GM21515 (cell line): Measurements from ENCODE around the gene EPHA3.

Experiments used
- ATAC-seq: cut with Tn5 transposase; IDR thresholded peaks from one replicate; pipeline ENCODE4 v1.9.1; 2021; ENCODE audit not compliant: unreplicated experiment

The EPHA3 gene

DNA sequence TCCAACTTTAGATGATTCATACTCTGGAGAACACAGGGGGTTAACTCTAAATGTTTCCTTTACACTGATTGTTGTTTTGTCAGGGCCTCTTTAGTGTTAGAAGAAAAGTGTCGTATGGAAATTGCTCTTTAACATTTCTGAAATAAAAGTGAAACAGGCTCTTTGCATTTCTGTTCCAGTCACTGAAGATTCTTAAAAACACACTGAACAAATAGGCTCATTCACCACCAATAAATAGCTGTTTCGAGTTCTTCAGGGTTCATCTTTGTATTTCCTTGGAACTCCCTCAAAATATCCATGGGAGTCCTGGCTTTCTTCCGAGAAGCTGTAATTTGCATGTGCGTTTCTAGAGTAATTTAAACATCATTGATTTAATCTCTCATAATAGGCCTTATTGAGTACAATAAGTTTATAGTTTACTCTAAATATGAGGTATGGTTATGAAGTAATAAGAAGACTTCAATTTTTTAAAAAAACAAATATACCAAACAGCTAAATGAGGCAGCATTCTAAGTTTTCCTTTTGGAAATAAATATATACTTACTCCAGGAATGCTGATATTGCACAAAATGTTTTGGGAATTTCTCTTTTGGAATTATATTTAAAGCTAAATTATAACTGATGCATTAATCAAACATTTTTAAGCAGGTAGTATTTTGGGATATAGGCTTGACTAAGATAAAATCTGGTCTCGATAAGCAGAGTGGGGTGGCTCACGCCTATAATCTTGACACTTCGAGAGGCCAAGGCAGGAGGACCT is 327.4 kb downstream of the EPHA3 start:
- ATAC-seq, result no peak

DNA sequence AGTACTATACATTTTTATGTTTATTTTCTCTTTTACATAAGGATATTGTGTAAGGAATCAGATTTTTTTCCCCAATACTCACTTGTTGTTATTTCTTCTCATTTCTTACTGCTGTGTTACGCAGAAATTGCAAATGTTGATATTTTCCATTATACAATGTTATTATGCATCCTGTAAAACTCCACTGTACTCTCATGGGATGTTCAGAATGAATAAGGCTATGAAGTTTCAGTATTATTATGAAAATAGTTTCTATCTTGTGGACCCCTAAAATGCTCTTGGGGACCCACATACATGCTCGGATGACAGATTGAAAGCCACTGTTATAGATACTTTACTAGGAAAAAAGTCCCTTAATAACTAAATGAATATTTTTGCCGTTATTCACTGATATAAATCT is 329.4 kb downstream of the EPHA3 start:
- no peak for ATAC-seq

DNA sequence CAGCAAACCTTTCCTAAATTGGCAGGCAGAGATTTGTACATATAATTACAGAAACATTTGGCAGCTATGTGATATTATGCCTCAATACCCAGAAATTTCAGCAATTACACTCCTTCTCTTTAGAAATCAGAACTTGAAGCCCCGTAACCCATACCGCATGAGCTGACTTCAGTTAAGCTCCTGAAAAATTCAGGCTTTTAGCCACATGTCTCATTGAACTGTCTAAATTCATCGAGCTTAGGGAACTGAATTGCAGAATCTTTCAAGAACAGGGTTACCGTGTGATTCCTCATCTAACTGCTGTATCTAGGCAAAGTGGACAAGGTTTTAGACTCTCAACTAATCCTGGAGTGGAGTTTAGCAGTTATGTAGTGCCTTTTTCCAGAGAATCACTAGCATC is 333.0 kb downstream of the EPHA3 start:
- ATAC-seq, result no peak

GRCh38 chr3:89441141-89441540 is 333.7 kb downstream of the EPHA3 start:
- no peak for ATAC-seq

DNA sequence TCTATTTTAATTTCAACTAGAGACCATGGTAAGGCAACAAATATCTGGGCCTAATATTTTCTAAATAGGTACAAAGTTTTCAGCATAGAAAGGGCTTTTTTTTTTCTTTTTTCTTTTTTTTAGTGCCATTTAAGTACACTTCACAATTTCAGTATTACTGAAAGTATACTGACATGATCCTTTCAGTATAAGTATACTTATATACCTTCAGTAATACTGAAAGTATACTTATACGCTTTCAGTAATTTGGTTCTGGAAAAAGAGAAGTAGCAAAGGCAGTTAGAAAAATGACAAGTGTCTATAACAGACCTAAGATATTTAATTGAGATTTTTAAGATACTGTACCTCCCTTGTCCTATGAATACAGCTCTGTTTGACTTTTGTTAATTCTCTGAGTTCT is 339.2 kb downstream of the EPHA3 start:
- no peak for ATAC-seq

GRCh38 chr3:89447243-89447642 is 339.8 kb downstream of the EPHA3 start:
- no peak for ATAC-seq

DNA sequence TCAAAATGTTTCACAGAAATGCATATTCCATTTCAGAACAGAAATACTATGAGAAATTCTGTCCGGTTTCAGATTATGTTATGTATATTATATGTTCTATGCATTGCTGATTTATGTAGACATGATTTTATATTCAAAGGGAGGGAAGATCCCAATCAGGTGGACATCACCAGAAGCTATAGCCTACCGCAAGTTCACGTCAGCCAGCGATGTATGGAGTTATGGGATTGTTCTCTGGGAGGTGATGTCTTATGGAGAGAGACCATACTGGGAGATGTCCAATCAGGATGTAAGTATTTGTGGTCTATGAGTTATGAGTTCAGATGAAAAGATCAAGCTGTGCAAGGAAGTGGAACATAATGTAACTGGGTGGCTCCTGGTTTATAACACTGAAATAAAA is 341.7 kb downstream of the EPHA3 start:
- no peak for ATAC-seq

DNA sequence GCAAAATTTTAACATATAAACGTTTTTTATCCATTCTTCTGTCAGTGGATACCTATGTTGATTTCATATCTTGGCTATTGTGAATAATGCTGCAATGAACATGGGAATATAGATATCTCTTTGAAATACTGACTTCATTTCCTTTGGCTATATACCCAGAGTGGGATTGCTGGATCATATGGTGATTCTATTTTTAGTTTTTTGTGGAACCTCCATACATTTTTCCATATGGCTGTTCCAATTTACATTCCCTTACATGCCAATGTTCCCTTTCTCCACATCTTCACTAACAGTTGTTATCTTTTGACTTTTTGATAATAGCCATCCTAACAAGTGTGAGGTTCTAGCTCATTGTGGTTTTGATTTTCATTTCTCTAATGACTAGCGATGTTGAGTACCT is 344.6 kb downstream of the EPHA3 start:
- no peak for ATAC-seq

DNA sequence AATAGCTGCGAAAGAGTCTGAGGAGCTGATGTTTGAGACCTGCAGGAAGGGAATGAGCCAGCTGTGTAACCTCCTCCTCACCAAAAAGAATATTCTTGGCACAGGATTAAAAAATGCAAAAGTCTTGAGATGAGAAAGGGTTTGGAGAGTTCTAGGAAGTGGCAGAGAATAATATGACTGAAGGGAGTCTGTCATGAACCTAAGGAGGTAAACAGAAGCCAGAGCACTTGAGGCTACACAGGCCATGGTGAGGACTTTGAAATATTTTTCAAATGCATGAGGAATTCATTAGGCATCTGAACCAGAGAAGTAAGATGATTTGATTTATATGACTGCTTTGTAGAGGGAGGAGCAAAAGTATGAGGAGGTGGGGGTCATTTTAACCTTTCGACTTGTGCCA is 347.8 kb downstream of the EPHA3 start:
- no peak for ATAC-seq

DNA sequence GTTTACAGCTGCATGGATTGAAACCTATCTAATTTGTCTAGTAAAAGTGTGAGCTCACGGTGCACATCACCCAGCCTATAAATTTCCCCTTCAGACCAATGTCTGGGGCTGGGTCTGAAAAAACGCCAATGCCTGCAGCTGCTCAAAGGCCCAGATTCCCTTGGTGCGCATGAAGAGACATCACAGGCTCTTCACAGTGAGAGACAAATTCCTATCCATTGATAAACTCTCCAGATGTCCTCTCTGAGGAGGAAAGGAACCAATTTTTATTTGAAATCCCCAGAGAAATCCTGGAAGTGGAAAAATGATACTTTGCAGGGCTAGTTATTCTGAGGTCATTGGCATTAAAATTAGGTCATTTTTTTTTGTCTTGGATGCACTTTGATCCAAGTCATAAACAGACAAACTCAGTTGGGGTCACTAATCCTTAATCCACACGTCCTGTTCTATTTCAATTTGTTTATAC is 360.5 kb downstream of the EPHA3 start:
- no peak for ATAC-seq

DNA sequence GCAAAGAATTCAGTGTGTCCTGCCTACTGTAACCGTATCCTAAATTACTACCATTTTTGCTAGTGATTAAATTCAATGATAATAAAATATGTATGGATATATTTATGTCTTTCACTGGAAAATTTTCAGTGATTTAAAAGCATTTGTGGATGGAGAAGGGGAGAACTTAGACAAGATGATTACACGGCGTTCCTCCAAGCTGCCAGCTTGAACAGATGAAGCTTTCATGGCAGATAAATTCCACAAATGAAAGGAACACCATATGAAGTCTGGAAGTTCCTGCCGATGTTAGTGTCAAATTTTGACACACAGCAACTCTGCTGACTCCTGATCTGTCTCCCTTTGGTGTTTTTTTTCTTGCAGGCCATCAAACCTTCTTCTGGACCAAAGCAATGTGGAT is 364.7 kb downstream of the EPHA3 start:
- ATAC-seq, result no peak

GRCh38 chr3:89474333-89475130 is 367.1 kb downstream of the EPHA3 start:
- no peak for ATAC-seq

DNA sequence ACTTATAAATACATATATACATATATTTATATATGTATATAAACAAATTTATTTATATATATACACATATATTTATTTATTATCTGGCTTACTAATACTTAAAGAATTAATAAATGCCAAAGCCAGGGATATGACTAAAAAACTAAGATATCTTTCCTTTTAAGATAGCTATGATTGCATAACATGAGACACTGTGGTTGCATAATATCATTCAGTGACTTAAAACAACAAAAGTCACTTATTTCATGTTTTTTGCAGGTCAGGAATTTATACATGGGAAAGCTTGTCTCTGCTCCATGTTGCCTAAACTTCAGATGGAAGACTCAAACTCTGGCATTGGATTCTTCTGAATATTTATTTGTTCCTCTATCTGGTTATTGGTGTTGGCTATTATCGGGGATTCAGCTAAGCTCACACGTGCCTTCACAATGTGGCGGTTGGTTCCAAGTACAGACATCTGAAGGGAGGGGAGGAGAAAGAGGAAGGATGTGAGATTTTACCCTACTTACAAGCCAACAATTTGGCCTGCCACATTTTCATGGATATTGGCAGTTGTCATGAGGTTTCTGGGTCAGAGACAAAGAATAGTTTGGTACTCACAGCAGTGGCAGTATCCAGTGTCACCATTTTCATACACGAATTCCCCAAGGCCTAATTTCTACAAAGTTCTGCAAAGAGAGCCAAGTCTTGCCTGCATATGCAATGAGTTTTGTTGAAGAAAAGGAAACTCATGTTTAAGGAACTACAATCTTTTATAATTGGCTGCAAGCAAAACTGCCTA is 381.6 kb downstream of the EPHA3 start:
- ATAC-seq, result no peak

GRCh38 chr3:89490129-89490528 is 382.7 kb downstream of the EPHA3 start:
- ATAC-seq, result no peak

DNA sequence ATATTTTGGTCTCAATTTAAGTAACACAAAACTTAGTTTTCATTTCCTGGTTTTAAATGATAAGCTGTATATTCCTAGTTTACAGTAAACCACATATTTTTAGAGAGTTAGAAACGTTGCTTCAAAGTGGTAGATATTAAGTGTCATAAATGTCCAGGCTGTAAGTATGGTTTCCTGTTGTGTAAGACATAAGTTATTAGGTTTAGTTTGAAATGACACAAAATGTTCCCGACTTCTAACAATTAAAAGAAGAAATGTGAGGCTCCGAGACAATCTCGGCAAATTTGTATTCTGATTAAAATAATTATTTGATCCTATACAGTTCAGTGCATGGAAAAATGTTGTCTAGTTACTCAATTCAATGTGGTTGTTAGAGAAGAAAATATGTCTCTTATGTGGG is 387.3 kb downstream of the EPHA3 start:
- no peak for ATAC-seq

DNA sequence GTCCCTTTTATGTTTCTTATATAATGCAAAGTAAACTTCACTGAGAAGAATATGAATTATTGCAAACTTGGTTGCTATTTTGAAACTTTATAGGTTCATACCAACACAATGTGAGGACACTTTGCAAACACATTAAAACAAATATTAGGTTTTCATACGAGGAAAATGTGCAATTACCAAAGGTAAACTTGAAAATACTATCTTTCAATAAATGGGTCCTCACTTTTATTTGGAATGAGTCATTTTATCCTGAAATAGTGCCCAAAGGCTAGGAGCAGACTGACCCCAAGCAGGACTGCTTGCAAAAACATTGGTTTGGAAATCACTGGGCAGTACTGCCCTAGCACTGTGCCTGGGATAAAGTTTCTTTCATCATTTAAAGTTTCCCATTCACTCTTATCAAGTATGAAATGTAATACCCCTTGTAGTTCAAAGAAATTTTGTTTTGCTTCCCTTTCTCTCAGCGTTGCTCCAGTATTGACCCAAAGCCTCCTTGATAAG is 396.5 kb downstream of the EPHA3 start:
- ATAC-seq, result no peak

- ATAC-seq, result no peak
These were observed 397.0 kb downstream of the EPHA3 start for GRCh38 chr3:89504432-89504831.

DNA sequence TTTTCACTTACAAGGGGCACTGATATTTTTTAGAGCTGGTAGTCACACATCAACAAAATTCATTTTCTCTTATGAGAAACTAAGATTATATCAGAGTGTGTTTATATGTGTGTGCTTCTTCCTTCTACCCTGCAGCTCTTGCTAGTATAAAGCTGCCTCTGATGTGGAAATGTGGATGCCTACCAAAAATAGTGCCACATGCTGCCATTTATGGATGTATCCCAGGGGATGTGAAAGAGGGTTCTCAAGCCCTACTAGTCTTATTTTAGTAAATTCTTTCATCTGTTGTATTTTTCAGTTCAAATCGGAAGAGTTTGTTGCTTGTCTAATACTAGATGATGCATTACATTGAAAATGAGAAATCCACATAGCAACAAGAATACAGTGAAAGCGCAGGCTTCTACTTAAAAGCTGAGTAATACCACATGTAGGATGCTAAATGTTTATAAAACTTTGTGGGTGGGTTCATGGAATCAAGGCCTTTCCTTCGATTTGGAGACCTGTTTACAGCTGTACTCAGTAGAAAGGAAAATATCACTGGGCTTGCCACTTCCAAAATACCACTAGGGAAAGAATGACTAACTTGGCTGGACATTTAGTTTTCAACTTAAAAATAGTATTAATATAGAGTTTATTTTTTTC is 399.2 kb downstream of the EPHA3 start:
- ATAC-seq, result no peak

DNA sequence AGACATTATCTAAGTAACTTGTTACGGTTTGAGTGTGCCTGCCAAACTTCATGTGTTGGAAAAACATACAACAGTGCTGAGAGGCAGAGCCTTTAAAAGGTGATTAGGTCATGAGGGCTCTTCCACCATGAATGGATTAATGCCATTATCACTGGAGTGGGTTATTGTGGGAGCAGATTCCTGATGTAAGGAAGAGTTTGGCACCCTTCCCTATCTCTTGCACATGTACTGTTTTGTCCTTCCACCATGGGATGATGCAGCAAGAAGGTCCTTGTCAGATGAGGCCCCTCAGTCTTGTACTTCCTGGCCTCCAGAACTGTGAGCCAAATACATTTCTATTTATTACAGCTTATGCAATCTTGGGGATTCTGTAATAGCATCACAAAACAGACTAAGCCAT is 413.9 kb downstream of the EPHA3 start:
- no peak for ATAC-seq

- ATAC-seq, result no peak
These were observed 414.7 kb downstream of the EPHA3 start for GRCh38 chr3:89522155-89522554.

GRCh38 chr3:89525609-89526008 is 418.2 kb downstream of the EPHA3 start:
- ATAC-seq, result no peak
